Measurements from ENCODE around the gene PPFIA1.
"Not testable (repeated sequence)": the region's sequence is repeated elsewhere in the genome, so short reads cannot be mapped to it uniquely, and the experiment has no call there.

PPFIA1 gene

GRCh38 chr11:70268526-70268925, 2.0 kb upstream of the PPFIA1 start:
- Mint-ChIP-seq H3K4me3 (no peak overlapping the region), H3K27me3 (peaks cover 43% of the 10 kb centered on the region), H3K36me3 (peaks cover 10% of the 10 kb centered on the region), H3K4me1 (peaks cover 35% of the 10 kb centered on the region), H3K27ac (no peak overlapping the region), H3K9me3 (no peaks in the 10 kb centered on the region)
- CTCF ChIA-PET = no interaction called here
- DNase-seq = no peak

GRCh38 chr11:70270877-70271648, 573 bp downstream of the PPFIA1 start:
- H3K27ac Mint-ChIP-seq = peak overlapping the region; percentile 7
- CTCF ChIA-PET = no interaction called here
- H3K9me3 Mint-ChIP-seq = no peaks in the 10 kb centered on the region
- peak; percentile 69 for DNase-seq
- peak overlapping the region; percentile 92 for H3K4me3 Mint-ChIP-seq
- peaks cover 28% of the 10 kb centered on the region for H3K36me3 Mint-ChIP-seq
- peaks cover 42% of the 10 kb centered on the region for H3K4me1 Mint-ChIP-seq
- H3K27me3 Mint-ChIP-seq = peaks cover 31% of the 10 kb centered on the region

DNA sequence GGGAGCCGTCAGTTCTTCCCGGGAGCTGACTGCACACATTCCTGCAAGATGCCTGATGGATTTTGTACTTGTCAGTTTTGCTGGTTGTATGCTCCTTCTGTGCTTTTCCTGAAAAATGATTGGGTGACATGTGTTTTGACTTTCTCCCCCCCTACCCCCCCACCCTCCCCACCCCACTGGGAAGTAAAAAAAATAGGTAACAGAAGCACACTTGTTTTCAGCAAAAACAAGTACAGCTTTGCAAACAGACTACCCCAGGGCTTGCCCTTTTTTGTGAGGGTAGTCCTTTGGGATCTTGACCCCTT, 1.1 kb downstream of the PPFIA1 start:
- Mint-ChIP-seq H3K9me3 (no peaks in the 10 kb centered on the region), H3K27me3 (peaks cover 31% of the 10 kb centered on the region), H3K4me3 (peak overlapping the region; percentile 92), H3K36me3 (peaks cover 31% of the 10 kb centered on the region), H3K4me1 (peaks cover 42% of the 10 kb centered on the region), H3K27ac (peak overlapping the region; percentile 7)
- CTCF ChIA-PET = no interaction called here
- no peak for DNase-seq

DNA sequence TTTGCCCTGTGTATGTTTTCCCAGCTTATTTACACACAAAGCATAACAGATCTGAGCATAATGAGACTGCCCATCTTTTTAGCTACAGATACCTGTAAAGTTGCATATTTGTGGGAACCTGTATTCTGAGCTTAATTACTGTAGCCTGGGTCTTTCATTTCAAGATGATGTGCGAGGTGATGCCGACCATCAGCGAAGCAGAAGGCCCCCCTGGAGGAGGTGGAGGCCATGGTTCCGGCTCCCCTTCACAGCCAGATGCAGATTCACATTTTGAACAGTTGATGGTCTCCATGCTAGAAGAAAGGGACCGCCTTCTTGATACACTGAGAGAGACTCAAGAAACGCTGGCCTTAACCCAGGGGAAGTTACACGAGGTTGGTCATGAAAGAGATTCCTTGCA, 1.5 kb downstream of the PPFIA1 start:
- peaks cover 32% of the 10 kb centered on the region for H3K36me3 Mint-ChIP-seq

GRCh38 chr11:70278994-70279393, 8.5 kb downstream of the PPFIA1 start:
- peaks cover 44% of the 10 kb centered on the region for H3K36me3 Mint-ChIP-seq
- CTCF ChIA-PET = no interaction called here
- H3K4me1 Mint-ChIP-seq = peaks cover 12% of the 10 kb centered on the region

More for the DNA sequence above, 1.5 kb downstream of the PPFIA1 start:
- H3K4me3 Mint-ChIP-seq = peak overlapping the region; percentile 92
- peaks cover 31% of the 10 kb centered on the region for H3K27me3 Mint-ChIP-seq
- no peak overlapping the region for H3K27ac Mint-ChIP-seq
- no peak for DNase-seq
- CTCF ChIA-PET = no interaction called here
- peaks cover 42% of the 10 kb centered on the region for H3K4me1 Mint-ChIP-seq
- H3K9me3 Mint-ChIP-seq = no peaks in the 10 kb centered on the region

GRCh38 chr11:70281156-70281609, 10.7 kb downstream of the PPFIA1 start:
- Mint-ChIP-seq H3K27me3 (no peaks in the 10 kb centered on the region), H3K4me1 (no peaks in the 10 kb centered on the region), H3K36me3 (peaks cover 29% of the 10 kb centered on the region), H3K27ac (no peak overlapping the region), H3K9me3 (no peaks in the 10 kb centered on the region), H3K4me3 (no peak overlapping the region)
- DNase-seq = no peak
- CTCF ChIA-PET = no interaction called here

More at GRCh38 chr11:70278994-70279393, 8.5 kb downstream of the PPFIA1 start:
- no peaks in the 10 kb centered on the region for H3K27me3 Mint-ChIP-seq
- no peak overlapping the region for H3K27ac Mint-ChIP-seq
- H3K9me3 Mint-ChIP-seq = no peaks in the 10 kb centered on the region
- no peak for DNase-seq
- no peak overlapping the region for H3K4me3 Mint-ChIP-seq

DNA sequence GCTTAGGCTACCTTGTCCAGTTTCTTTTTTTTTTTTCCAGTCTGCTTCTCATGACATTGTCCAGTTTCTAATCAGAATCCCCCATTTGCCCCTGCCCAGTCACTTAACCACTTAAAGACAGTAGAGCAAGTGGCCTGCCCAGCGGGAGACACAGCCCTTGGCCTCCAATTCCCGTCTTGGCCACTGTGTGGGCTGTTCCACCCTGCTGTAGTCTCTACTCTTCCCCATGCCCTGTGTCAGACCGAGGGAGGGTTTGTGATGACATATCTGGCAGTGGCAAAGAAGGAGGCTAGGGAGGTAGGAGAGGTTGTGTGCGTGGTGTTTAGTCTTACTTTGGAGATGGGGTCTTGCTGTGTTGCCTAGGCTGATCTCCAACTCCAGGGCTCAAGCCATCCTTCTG, 11.5 kb downstream of the PPFIA1 start:
- H3K36me3 Mint-ChIP-seq = peaks cover 32% of the 10 kb centered on the region
- CTCF ChIA-PET = no interaction called here
- H3K27me3 Mint-ChIP-seq = no peaks in the 10 kb centered on the region
- no peak overlapping the region for H3K4me3 Mint-ChIP-seq
- no peak overlapping the region for H3K27ac Mint-ChIP-seq
- DNase-seq = no peak
- H3K4me1 Mint-ChIP-seq = no peaks in the 10 kb centered on the region
- no peaks in the 10 kb centered on the region for H3K9me3 Mint-ChIP-seq

DNA sequence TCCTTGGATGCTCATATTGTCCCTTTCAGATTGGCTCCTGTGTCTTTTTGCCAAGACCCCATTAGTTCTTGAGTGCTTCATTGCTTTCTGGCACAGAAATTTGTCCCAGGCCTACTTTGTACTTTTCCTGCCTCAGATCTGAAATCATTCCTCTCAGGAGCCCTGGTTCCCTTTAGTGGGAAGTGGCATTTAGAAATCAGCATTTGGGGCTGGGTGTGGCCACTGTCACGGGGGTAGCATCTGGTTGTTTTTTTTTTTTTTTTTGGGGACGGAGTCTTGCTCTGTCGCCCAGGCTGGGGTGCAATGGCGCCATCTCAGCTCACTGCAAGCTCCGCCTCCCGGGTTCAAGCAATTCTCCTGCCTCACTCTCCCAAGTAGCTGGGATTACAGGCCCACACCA, 18.2 kb downstream of the PPFIA1 start:
- no peak overlapping the region for H3K27ac Mint-ChIP-seq
- peaks cover 28% of the 10 kb centered on the region for H3K36me3 Mint-ChIP-seq

DNA sequence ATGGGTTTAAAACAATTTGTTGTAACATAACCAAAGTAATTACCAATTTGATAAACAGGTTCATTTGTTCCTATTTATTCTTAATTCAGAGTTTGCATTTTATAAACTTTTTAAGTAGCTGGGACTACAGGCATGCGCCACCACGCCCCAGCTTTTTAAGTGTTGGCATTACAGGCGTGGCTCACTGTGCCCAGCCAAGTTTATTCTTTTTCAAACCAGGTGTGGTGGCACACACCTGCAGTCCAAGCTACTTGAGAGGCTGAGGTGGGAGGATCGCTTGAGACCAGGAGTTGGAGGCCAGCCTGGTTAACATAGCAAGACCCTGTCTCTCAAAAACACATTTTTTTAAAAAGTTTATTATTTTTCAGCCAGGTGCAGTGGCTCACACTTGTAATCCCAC, 19.1 kb downstream of the PPFIA1 start:
- CTCF ChIA-PET = no interaction called here
- Mint-ChIP-seq H3K27me3 (no peaks in the 10 kb centered on the region), H3K27ac (no peak overlapping the region), H3K36me3 (peaks cover 32% of the 10 kb centered on the region), H3K4me3 (no peak overlapping the region), H3K4me1 (no peaks in the 10 kb centered on the region), H3K9me3 (no peaks in the 10 kb centered on the region)
- DNase-seq = no peak

More for the DNA sequence above, 18.2 kb downstream of the PPFIA1 start:
- DNase-seq = no peak
- no peak overlapping the region for H3K4me3 Mint-ChIP-seq
- CTCF ChIA-PET = no interaction called here
- no peaks in the 10 kb centered on the region for H3K4me1 Mint-ChIP-seq
- H3K27me3 Mint-ChIP-seq = no peaks in the 10 kb centered on the region
- H3K9me3 Mint-ChIP-seq = no peaks in the 10 kb centered on the region

GRCh38 chr11:70290361-70291065, 20.0 kb downstream of the PPFIA1 start:
- Mint-ChIP-seq H3K27me3 (no peaks in the 10 kb centered on the region), H3K9me3 (no peaks in the 10 kb centered on the region), H3K36me3 (peaks cover 30% of the 10 kb centered on the region), H3K4me1 (no peaks in the 10 kb centered on the region), H3K27ac (no peak overlapping the region), H3K4me3 (no peak overlapping the region)
- CTCF ChIA-PET = no interaction called here
- no peak for DNase-seq

DNA sequence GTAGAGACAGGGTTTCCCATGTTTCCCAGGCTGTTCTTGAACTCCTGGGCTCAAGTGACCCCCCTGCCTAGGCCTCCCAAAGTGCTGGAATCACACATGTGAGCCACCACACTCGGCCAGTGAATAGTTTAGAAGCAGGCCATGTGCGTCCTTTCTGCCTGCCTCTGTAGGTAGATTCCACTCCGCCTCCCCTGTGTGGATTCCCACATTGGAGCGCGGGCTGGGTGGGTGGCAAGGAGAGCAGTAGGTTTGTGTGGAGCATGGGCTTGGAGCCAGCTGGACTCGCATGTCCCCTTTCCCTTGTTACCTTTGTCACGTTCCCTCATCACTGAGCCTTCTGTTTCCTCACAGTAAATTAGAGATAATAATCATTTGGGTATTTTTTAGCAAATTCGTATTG, 21.7 kb downstream of the PPFIA1 start:
- Mint-ChIP-seq H3K4me1 (no peaks in the 10 kb centered on the region), H3K9me3 (no peaks in the 10 kb centered on the region), H3K36me3 (peaks cover 26% of the 10 kb centered on the region)

DNA sequence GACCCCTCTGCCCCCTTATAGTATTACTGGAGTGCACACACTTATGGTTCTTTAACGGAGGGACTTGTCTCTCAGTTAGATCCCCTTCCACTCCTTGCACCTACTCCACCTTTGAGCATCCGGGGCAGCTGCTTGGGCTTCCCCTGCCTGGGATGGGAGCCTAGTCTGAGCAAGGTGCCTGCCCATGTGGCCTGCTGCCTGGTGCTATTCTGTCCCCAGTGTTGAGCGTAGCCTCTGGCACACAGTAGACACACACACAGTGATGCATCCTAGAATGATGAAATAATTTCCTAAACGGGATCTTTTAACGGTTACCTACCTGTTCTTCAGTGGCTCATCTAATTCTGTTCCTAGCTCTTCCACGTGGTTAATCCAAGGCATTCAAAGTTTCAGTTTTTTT, 22.4 kb downstream of the PPFIA1 start:
- no peak for DNase-seq
- Mint-ChIP-seq H3K36me3 (peaks cover 26% of the 10 kb centered on the region), H3K27me3 (no peaks in the 10 kb centered on the region), H3K4me3 (no peak overlapping the region), H3K4me1 (no peaks in the 10 kb centered on the region), H3K27ac (no peak overlapping the region), H3K9me3 (no peaks in the 10 kb centered on the region)
- CTCF ChIA-PET = no interaction called here

More for the DNA sequence above, 21.7 kb downstream of the PPFIA1 start:
- no peak for DNase-seq
- H3K4me3 Mint-ChIP-seq = no peak overlapping the region
- no peaks in the 10 kb centered on the region for H3K27me3 Mint-ChIP-seq
- CTCF ChIA-PET = interaction anchor here (0.7 kb wide), 1 partner anchor 372 kb away, joined by 4 read pairs; no protein-coding TSS in a partner anchor
- no peak overlapping the region for H3K27ac Mint-ChIP-seq

- H3K27ac Mint-ChIP-seq, H3K4me3 Mint-ChIP-seq, DNase-seq, H3K4me1 Mint-ChIP-seq, H3K9me3 Mint-ChIP-seq, H3K27me3 Mint-ChIP-seq, CTCF ChIA-PET: not testable (repeated sequence)
- H3K36me3 Mint-ChIP-seq = peaks cover 25% of the 10 kb centered on the region
These were observed 24.7 kb downstream of the PPFIA1 start for GRCh38 chr11:70295166-70295565.

DNA sequence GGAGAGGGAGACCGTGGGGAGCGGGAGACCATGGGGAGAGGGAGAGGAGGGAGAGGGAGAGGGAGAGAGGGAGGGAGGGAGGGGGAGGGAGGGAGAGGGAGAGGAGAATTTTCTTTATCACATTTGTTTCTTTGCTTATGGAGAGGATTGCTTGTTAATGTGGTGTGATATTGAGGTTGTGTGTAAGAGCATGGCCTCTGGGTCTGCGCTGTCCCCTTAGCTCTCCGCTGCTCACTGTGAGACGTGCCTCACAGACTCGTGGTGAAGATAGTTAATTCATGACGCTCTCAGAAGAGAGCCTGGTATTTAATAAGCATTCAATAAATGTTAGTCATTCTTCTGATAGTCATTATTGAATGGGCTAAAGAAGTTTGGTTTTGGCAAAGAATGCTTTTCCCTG, 26.2 kb downstream of the PPFIA1 start:
- H3K4me1 Mint-ChIP-seq = no peaks in the 10 kb centered on the region
- H3K27me3 Mint-ChIP-seq = no peaks in the 10 kb centered on the region
- H3K36me3 Mint-ChIP-seq = peaks cover 24% of the 10 kb centered on the region
- no peak for DNase-seq
- CTCF ChIA-PET = no interaction called here
- no peaks in the 10 kb centered on the region for H3K9me3 Mint-ChIP-seq
- H3K27ac Mint-ChIP-seq = no peak overlapping the region
- no peak overlapping the region for H3K4me3 Mint-ChIP-seq

- CTCF ChIA-PET = no interaction called here
- H3K4me3 Mint-ChIP-seq = no peak overlapping the region
- no peak overlapping the region for H3K27ac Mint-ChIP-seq
- peaks cover 24% of the 10 kb centered on the region for H3K36me3 Mint-ChIP-seq
- DNase-seq = no peak
- H3K4me1 Mint-ChIP-seq = no peaks in the 10 kb centered on the region
- H3K9me3 Mint-ChIP-seq = no peaks in the 10 kb centered on the region
- H3K27me3 Mint-ChIP-seq = no peaks in the 10 kb centered on the region
These were observed 26.9 kb downstream of the PPFIA1 start for GRCh38 chr11:70297341-70297740.

All from activated naive CD4-positive, alpha-beta T cell treated with anti-CD3 and anti-CD28 coated beads, Interleukin-2, amount 10 ng/mL, durations not matched to agents 7 days and 5 days (primary cell).